Osteoblast (primary cell): ENCODE results near the gene VLDLR. TPM values are rescaled to one million over a fixed set of nuclear protein-coding genes. Genes with fewer than 3 reads are reported as not detected.

ENCODE experiments used
- DNase-seq: peaks from one replicate; pipeline ENCODE4 v3.0.0; 2011; ENCODE audit warnings: low spot score, mixed read lengths; ENCODE audit not compliant: insufficient read length; ENCODE audit errors: missing footprints
- H2AFZ ChIP-seq: 2 replicates; pipeline ENCODE4 v1.6.0; 2011; ENCODE audit warnings: mild to moderate bottlenecking, low read length
- H3K27ac ChIP-seq: 2 replicates; pipeline ENCODE4 v1.5.1; 2011; ENCODE audit warnings: mild to moderate bottlenecking, low read depth, low read length, moderate library complexity
- H3K27me3 ChIP-seq: 2 replicates; pipeline ENCODE4 v1.6.0; 2012; ENCODE audit warnings: mild to moderate bottlenecking, control low read depth, inconsistent platforms, low read length, moderate library complexity; ENCODE audit not compliant: insufficient read depth
- H3K36me3 ChIP-seq: 2 replicates; pipeline ENCODE4 v1.5.1; 2011; ENCODE audit warnings: mild to moderate bottlenecking, low read length, control low read depth, moderate library complexity; ENCODE audit not compliant: insufficient read depth
- H3K4me1 ChIP-seq: 2 replicates; pipeline ENCODE4 v1.5.1; 2011; ENCODE audit warnings: mild to moderate bottlenecking, low read length, control low read depth, moderate library complexity; ENCODE audit not compliant: insufficient read depth
- H3K4me2 ChIP-seq: 2 replicates; pipeline ENCODE4 v1.6.0; 2011; ENCODE audit warnings: mild to moderate bottlenecking, low read length; ENCODE audit not compliant: insufficient read depth
- H3K4me3 ChIP-seq: fragments of 200-600 bp; sonication (generic); 3 replicates; pipeline ENCODE4 v1.5.1; 2012; ENCODE audit warnings: mild to moderate bottlenecking, low read length, inconsistent platforms; ENCODE audit not compliant: insufficient read depth
- H3K79me2 ChIP-seq: 2 replicates; pipeline ENCODE4 v1.6.0; 2012; ENCODE audit warnings: mild to moderate bottlenecking, low read length, control low read depth, inconsistent platforms; ENCODE audit not compliant: insufficient read depth
- H3K9me3 ChIP-seq: 2 replicates; pipeline ENCODE4 v1.5.1; 2011; ENCODE audit warnings: low read depth, low read length, control low read depth
- H4K20me1 ChIP-seq: 2 replicates; pipeline ENCODE4 v1.6.0; 2012; ENCODE audit warnings: mild to moderate bottlenecking, low read length, control low read depth; ENCODE audit not compliant: insufficient read depth
- CTCF ChIP-seq: IDR thresholded peaks from 2 replicates; pipeline ENCODE4 v1.5.1; 2011; ENCODE audit warnings: mild to moderate bottlenecking, low read depth, low read length, moderate library complexity; ENCODE audit errors: extremely low read depth
- total RNA-seq: library from RNA; depleted of rRNA; stranded (reverse); fragments of >200 nt; gene quantifications from 2 replicates; pipeline ENCODE4 v1.2.3, GENCODE V29; 2012

The VLDLR gene
- total RNA-seq, 1 donor, result 10.1 TPM

GRCh38 chr9:2691626-2692025 is 70.0 kb downstream of the VLDLR start:
- no peak overlapping the region for H3K4me3 ChIP-seq
- no peak for TF ChIP-seq CTCF
- no peaks in the 10 kb centered on the region for H3K27me3 ChIP-seq
- no peaks in the 10 kb centered on the region for H4K20me1 ChIP-seq
- no peak overlapping the region for H3K27ac ChIP-seq
- H3K4me1 ChIP-seq, result no peaks in the 10 kb centered on the region
- no peak overlapping the region for H2AFZ ChIP-seq
- no peaks in the 10 kb centered on the region for H3K79me2 ChIP-seq
- no peak for DNase-seq
- H3K36me3 ChIP-seq, result no peaks in the 10 kb centered on the region
- H3K9me3 ChIP-seq, result no peaks in the 10 kb centered on the region
- H3K4me2 ChIP-seq, result no peak overlapping the region

GRCh38 chr9:2693056-2693455 is 71.5 kb downstream of the VLDLR start:
- Histone ChIP-seq H3K4me1 (no peaks in the 10 kb centered on the region), H3K4me3 (no peak overlapping the region), H3K79me2 (no peaks in the 10 kb centered on the region), H3K9me3 (no peaks in the 10 kb centered on the region), H2AFZ (no peak overlapping the region), H3K27me3 (no peaks in the 10 kb centered on the region), H4K20me1 (no peaks in the 10 kb centered on the region), H3K4me2 (no peak overlapping the region), H3K27ac (no peak overlapping the region), H3K36me3 (no peaks in the 10 kb centered on the region)
- TF ChIP-seq CTCF, result no peak
- DNase-seq, result no peak

GRCh38 chr9:2697492-2697891 is 75.9 kb downstream of the VLDLR start:
- Histone ChIP-seq H3K4me3 (no peak overlapping the region), H3K9me3 (no peaks in the 10 kb centered on the region), H3K4me1 (no peaks in the 10 kb centered on the region), H2AFZ (no peak overlapping the region), H3K27ac (no peak overlapping the region), H3K36me3 (no peaks in the 10 kb centered on the region), H4K20me1 (no peaks in the 10 kb centered on the region), H3K79me2 (no peaks in the 10 kb centered on the region), H3K27me3 (no peaks in the 10 kb centered on the region), H3K4me2 (no peak overlapping the region)
- no peak for TF ChIP-seq CTCF
- no peak for DNase-seq

- no peaks in the 10 kb centered on the region for H3K79me2 ChIP-seq
- H3K4me2 ChIP-seq, result no peak overlapping the region
- no peak for DNase-seq
- H4K20me1 ChIP-seq, result no peaks in the 10 kb centered on the region
- no peaks in the 10 kb centered on the region for H3K36me3 ChIP-seq
- no peaks in the 10 kb centered on the region for H3K27me3 ChIP-seq
- H2AFZ ChIP-seq, result no peak overlapping the region
- no peaks in the 10 kb centered on the region for H3K4me1 ChIP-seq
- no peak overlapping the region for H3K27ac ChIP-seq
- no peak overlapping the region for H3K4me3 ChIP-seq
- no peak for TF ChIP-seq CTCF
- no peaks in the 10 kb centered on the region for H3K9me3 ChIP-seq
These were observed 78.8 kb downstream of the VLDLR start for GRCh38 chr9:2700398-2700797.
